Loucy (cell line): ENCODE results near the gene KRT76.

Source experiments
- H2AFZ ChIP-seq: fragments of 200-600 bp; sonication (generic); 2 replicates; pipeline ENCODE4 v1.6.0; 2016; ENCODE audit warnings: antibody characterized with exemption, mild to moderate bottlenecking, low read length, moderate library complexity
- H3F3A ChIP-seq: fragments of 200-600 bp; 2 replicates; pipeline ENCODE4 v1.6.0; 2016; ENCODE audit warnings: antibody characterized with exemption, low read depth, mild to moderate bottlenecking
- H3K27me3 ChIP-seq: fragments of 200-600 bp; sonication (generic); 2 replicates; pipeline ENCODE4 v1.6.1; 2014; ENCODE audit warnings: low read length, mild to moderate bottlenecking; ENCODE audit not compliant: insufficient read depth, poor library complexity, severe bottlenecking
- H3K36me3 ChIP-seq: fragments of 200-600 bp; sonication (generic); 2 replicates; pipeline ENCODE4 v1.6.1; 2016; ENCODE audit warnings: low read length; ENCODE audit not compliant: insufficient read depth
- H3K4me1 ChIP-seq: fragments of 200-600 bp; sonication (generic); 2 replicates; pipeline ENCODE4 v1.5.1; 2014; ENCODE audit warnings: low read length, mild to moderate bottlenecking; ENCODE audit not compliant: insufficient read depth, poor library complexity, severe bottlenecking
- H3K4me2 ChIP-seq: fragments of 200-600 bp; sonication (generic); 2 replicates; pipeline ENCODE4 v1.6.0; 2014; ENCODE audit warnings: antibody characterized with exemption, low read length, low read depth, mild to moderate bottlenecking; ENCODE audit not compliant: poor library complexity, severe bottlenecking
- H3K4me3 ChIP-seq: fragments of 200-600 bp; sonication (generic); 2 replicates; pipeline ENCODE4 v1.5.1; 2014; ENCODE audit warnings: low read length, mild to moderate bottlenecking, mixed read lengths; ENCODE audit not compliant: poor library complexity, severe bottlenecking
- H3K79me2 ChIP-seq: fragments of 200-600 bp; sonication (generic); 2 replicates; pipeline ENCODE4 v1.6.1; 2014; ENCODE audit warnings: low read length; ENCODE audit not compliant: insufficient read depth
- H3K9ac ChIP-seq: fragments of 200-600 bp; sonication (generic); 2 replicates; pipeline ENCODE4 v1.6.0; 2014; ENCODE audit warnings: mild to moderate bottlenecking, low read depth, low read length, moderate library complexity; ENCODE audit not compliant: poor library complexity, severe bottlenecking
- H3K9me2 ChIP-seq: fragments of 200-600 bp; sonication (generic); replicated peaks from 2 replicates; pipeline ENCODE4 v1.6.1; 2016; ENCODE audit warnings: low read depth, low read length, mixed read lengths
- H3K9me3 ChIP-seq: fragments of 200-600 bp; sonication (generic); 2 replicates; pipeline ENCODE4 v1.6.1; 2014; ENCODE audit warnings: mild to moderate bottlenecking, antibody characterized with exemption, low read length, low read depth; ENCODE audit not compliant: insufficient read depth
- H4K20me1 ChIP-seq: fragments of 200-600 bp; sonication (generic); 2 replicates; pipeline ENCODE4 v1.6.0; 2014; ENCODE audit warnings: antibody characterized with exemption, low read length, mild to moderate bottlenecking; ENCODE audit not compliant: insufficient read depth, poor library complexity, severe bottlenecking
- CTCF ChIP-seq: fragments of 200-600 bp; sonication (generic); conservative IDR thresholded peaks from 2 replicates; pipeline ENCODE4 v1.5.1; 2014; ENCODE audit warnings: mild to moderate bottlenecking, antibody characterized with exemption, low read length
- EZH2phosphoT487 ChIP-seq: fragments of 200-600 bp; IDR thresholded peaks from 2 replicates; pipeline ENCODE4 v1.6.1; 2018; ENCODE audit warnings: antibody characterized with exemption, mild to moderate bottlenecking, moderate library complexity, borderline replicate concordance

Gene KRT76

DNA sequence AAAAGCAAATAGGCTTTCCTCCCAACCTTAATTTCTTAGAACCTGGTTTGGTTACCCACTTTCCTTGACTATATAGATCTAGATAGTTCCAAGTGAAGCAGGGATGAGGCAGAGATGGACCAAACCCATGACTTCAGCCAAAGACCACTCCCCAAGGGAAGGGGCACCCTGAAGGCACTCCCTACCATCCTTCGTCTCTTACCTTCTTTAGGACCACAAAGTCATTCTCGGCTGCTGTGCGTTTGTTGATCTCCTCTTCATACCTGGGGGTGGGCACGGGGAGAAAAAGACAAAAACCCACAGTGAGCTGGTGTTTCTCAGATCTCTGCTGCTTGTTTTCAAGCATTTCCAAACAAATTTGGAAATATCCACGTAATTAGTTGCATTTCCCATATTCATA lies 33.4 kb upstream of the KRT76 start:
- TF ChIP-seq CTCF (no peak), EZH2phosphoT487 (no peak)
- Histone ChIP-seq H3K27me3 (no peaks in the 10 kb centered on the region), H4K20me1 (no peaks in the 10 kb centered on the region), H3K4me3 (no peak overlapping the region), H3K9me2 (no peaks in the 10 kb centered on the region), H3K9ac (no peak overlapping the region), H3K36me3 (no peaks in the 10 kb centered on the region), H3K4me1 (no peaks in the 10 kb centered on the region), H3K9me3 (no peaks in the 10 kb centered on the region), H3K4me2 (no peak overlapping the region), H3K79me2 (no peaks in the 10 kb centered on the region), H2AFZ (no peak overlapping the region), H3F3A (no peaks in the 10 kb centered on the region)

DNA sequence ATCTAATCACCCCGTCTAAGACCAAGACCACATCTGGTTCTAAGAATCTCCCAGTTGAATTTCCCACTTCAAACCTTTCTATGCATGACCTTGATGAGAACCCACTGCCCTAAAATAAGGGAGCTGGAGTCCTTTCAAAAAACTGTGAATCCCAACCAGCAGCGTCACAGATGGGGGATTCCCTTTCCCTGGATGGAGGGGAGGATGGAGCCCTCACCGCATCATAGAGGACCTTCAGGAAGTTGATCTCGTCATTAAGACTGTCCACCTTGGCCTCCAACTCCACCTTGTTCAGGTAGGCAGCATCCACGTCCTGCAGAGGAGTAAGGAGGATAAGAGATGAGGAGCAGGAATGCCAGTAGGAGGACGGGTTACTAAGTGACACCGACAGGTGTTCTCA lies 32.0 kb upstream of the KRT76 start:
- Histone ChIP-seq H3K4me2 (no peak overlapping the region), H3F3A (no peaks in the 10 kb centered on the region), H3K9ac (no peak overlapping the region), H4K20me1 (no peaks in the 10 kb centered on the region), H3K4me1 (no peaks in the 10 kb centered on the region), H3K4me3 (no peak overlapping the region), H3K27me3 (no peaks in the 10 kb centered on the region), H3K9me3 (no peaks in the 10 kb centered on the region), H2AFZ (no peak overlapping the region), H3K9me2 (no peaks in the 10 kb centered on the region), H3K79me2 (no peaks in the 10 kb centered on the region), H3K36me3 (no peaks in the 10 kb centered on the region)
- no peak for TF ChIP-seq CTCF

GRCh38 chr12:52808573-52809160 lies 31.5 kb upstream of the KRT76 start:
- H3K9ac ChIP-seq, result no peak overlapping the region
- H3K4me2 ChIP-seq, result no peak overlapping the region
- H3K9me2 ChIP-seq, result no peaks in the 10 kb centered on the region
- no peaks in the 10 kb centered on the region for H3K9me3 ChIP-seq
- TF ChIP-seq EZH2phosphoT487 (no peak), CTCF (no peak)
- H3K36me3 ChIP-seq, result no peaks in the 10 kb centered on the region
- H3K4me1 ChIP-seq, result no peaks in the 10 kb centered on the region
- H2AFZ ChIP-seq, result no peak overlapping the region
- H3K79me2 ChIP-seq, result no peaks in the 10 kb centered on the region
- no peak overlapping the region for H3K4me3 ChIP-seq
- H4K20me1 ChIP-seq, result no peaks in the 10 kb centered on the region
- no peaks in the 10 kb centered on the region for H3K27me3 ChIP-seq
- H3F3A ChIP-seq, result no peaks in the 10 kb centered on the region
